Measurements from ENCODE around the gene TTLL1. TPM values are rescaled to one million over a fixed set of nuclear protein-coding genes. Genes with fewer than 3 reads are reported as not detected.

Gene TTLL1
- total RNA-seq, 2 donors from 2014 or later = 1.1 to 4.3 TPM

DNA sequence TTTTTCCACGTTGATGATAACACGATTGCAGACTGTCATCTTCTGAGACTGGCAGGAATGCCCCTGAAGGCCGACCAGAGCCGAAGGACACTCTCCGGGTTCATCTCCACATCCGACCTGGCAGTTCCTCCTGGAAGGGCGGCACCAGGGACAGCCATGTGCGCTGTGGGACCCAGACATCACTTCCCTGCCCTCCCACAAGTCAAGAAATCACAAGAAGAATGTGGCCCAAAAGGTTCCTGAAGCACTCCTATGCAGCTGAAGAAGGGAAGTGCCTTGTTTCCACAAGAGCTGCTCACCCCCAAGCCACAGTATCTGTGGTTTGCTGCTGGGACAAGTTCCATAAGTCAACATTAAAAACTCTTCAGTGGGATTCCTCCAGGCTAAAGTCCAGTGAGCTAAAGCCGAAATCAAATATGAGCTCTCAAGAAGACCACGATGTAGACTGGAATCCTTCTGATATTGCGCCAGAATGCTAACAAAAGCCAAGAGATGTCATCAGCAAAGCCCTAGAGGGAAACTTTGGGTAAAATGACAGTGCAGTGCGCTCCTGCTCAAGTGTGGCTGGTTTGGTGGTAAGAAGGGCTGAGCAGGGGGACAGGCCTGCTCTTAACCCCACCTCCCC lies 95.4 kb downstream of the TTLL1 start:
- TF ChIP-seq, protein P1, sequence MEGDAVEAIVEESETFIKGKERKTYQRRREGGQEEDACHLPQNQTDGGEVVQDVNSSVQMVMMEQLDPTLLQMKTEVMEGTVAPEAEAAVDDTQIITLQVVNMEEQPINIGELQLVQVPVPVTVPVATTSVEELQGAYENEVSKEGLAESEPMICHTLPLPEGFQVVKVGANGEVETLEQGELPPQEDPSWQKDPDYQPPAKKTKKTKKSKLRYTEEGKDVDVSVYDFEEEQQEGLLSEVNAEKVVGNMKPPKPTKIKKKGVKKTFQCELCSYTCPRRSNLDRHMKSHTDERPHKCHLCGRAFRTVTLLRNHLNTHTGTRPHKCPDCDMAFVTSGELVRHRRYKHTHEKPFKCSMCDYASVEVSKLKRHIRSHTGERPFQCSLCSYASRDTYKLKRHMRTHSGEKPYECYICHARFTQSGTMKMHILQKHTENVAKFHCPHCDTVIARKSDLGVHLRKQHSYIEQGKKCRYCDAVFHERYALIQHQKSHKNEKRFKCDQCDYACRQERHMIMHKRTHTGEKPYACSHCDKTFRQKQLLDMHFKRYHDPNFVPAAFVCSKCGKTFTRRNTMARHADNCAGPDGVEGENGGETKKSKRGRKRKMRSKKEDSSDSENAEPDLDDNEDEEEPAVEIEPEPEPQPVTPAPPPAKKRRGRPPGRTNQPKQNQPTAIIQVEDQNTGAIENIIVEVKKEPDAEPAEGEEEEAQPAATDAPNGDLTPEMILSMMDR (IDR thresholded peaks at IDR 0.05) = no peak

GRCh38 chr22:42992886-42993479 lies 96.2 kb downstream of the TTLL1 start:
- TF ChIP-seq, protein P1 (IDR thresholded peaks at IDR 0.05) = no peak
- DNase-seq (ENCODE audit: low spot score) = no peak
- H3K4me1 ChIP-seq (ENCODE audit: control insufficient read depth in 1 of 2, low read depth in 2 of 2) = peaks cover 56 to 96% of the 10 kb centered on the region in 2 donors
- ATAC-seq (ENCODE audit: insufficient number of reproducible peaks, low FRiP score, low read depth) = no peak
- peak overlapping the region; percentile 94 to 95 for H3K27ac ChIP-seq
- H3K27me3 ChIP-seq (replicated peaks; ENCODE audit: insufficient read depth) = no peaks in the 10 kb centered on the region
- H3K9me3 ChIP-seq = no peaks in the 10 kb centered on the region
- H3K4me3 ChIP-seq = peak overlapping the region; percentile 70
- H3K36me3 ChIP-seq = no peaks in the 10 kb centered on the region

More for the DNA sequence above, 95.4 kb downstream of the TTLL1 start:
- ATAC-seq (ENCODE audit: insufficient number of reproducible peaks, low FRiP score, low read depth) (no peak), DNase-seq (ENCODE audit: low spot score) (no peak)
- H3K27ac ChIP-seq = peak overlapping the region; percentile 94 to 95
- H3K36me3 ChIP-seq = no peaks in the 10 kb centered on the region
- peaks cover 61 to 96% of the 10 kb centered on the region in 2 donors for H3K4me1 ChIP-seq (ENCODE audit: control insufficient read depth in 1 of 2, low read depth in 2 of 2)
- no peaks in the 10 kb centered on the region for H3K27me3 ChIP-seq (replicated peaks; ENCODE audit: insufficient read depth)
- no peaks in the 10 kb centered on the region for H3K9me3 ChIP-seq
- H3K4me3 ChIP-seq = peak overlapping the region; percentile 70

GRCh38 chr22:42992092-42992491 lies 97.1 kb downstream of the TTLL1 start:
- peak overlapping the region; percentile 94 to 95 for H3K27ac ChIP-seq
- H3K36me3 ChIP-seq = no peaks in the 10 kb centered on the region
- H3K9me3 ChIP-seq = no peaks in the 10 kb centered on the region
- peaks cover 49 to 92% of the 10 kb centered on the region in 2 donors for H3K4me1 ChIP-seq (ENCODE audit: control insufficient read depth in 1 of 2, low read depth in 2 of 2)
- H3K27me3 ChIP-seq (replicated peaks; ENCODE audit: insufficient read depth) = no peaks in the 10 kb centered on the region
- no peak overlapping the region for H3K4me3 ChIP-seq
- no peak for DNase-seq (ENCODE audit: low spot score)
- no peak for ATAC-seq (ENCODE audit: insufficient number of reproducible peaks, low FRiP score, low read depth)
- TF ChIP-seq, protein P1 (IDR thresholded peaks at IDR 0.05) = no peak

DNA sequence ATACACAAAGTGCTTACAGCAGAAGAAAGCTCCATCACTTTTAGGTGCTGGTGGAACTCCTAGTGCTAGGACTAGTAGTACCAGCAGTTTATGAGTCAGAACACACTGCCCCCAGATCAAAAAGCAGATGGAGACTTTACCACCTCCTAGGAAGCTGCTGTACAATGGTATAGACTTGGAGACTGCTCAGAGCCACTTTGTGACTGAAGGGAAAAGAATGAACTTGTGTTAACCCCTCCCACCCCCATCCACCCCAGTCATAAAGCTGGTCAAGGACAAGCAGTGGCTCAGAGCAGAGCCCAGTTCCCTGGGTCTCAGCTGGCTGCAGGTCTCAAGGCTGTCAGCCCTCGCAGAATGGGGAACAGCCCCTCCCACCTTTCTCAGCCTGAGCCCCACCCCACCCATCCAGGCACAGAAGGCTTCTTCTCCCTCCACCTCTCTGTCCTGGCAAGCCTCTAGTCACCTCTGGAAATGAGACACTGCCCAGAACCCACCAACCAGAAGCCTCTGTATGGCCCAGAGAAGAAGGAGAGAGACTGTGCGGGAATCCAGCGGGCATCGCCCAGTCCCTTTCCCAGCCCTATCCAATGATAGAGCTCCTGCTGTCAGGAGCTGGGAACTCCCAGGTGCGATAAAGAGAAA lies 98.1 kb downstream of the TTLL1 start:
- Histone ChIP-seq H3K36me3 (no peaks in the 10 kb centered on the region), H3K9me3 (no peaks in the 10 kb centered on the region), H3K4me1 (ENCODE audit: control insufficient read depth in 1 of 2, low read depth in 2 of 2) (peaks cover 39 to 90% of the 10 kb centered on the region in 2 donors), H3K27me3 (replicated peaks; ENCODE audit: insufficient read depth) (no peaks in the 10 kb centered on the region), H3K27ac (peak overlapping the region; percentile 64 to 94), H3K4me3 (peak overlapping the region; percentile 4)
- TF ChIP-seq, protein P1 (IDR thresholded peaks at IDR 0.05) = no peak
- DNase-seq (ENCODE audit: low spot score) (no peak), ATAC-seq (ENCODE audit: insufficient number of reproducible peaks, low FRiP score, low read depth) (no peak)

DNA sequence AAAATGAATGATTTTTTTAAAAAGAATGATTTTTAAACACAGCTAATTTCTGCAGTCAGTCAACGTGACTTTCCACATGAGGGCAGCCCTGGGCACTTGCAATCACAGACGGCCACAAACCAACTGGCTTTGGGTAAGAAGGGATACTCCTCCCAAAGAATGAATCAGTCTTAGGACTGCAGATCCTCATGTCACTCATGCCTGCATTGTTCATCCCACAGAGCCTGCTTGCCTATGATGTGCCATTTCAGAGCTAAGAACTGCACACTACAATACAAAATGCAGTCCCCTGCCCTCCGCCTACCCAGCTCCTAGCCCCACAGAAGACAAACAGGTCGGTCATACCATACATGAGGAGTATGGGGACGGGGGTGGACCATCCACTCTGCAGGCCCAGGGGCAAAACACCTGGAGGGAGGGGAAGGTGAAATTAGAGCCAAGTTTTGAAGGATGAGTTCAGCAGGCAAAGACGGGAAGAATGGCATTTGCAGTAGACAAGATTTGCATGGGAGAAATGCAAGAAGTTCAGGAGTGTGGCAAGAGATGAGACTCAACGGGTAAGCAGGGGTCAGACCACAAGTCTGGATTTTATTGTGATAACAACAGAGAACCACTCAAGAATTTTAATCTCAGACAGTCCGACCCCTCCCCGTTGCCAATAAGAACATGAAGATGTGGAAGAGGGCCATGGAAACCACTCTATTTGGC lies 98.9 kb downstream of the TTLL1 start:
- H3K4me1 ChIP-seq (ENCODE audit: control insufficient read depth in 1 of 2, low read depth in 2 of 2) = peaks cover 33 to 90% of the 10 kb centered on the region in 2 donors
- ATAC-seq (ENCODE audit: insufficient number of reproducible peaks, low FRiP score, low read depth) (no peak), DNase-seq (ENCODE audit: low spot score) (no peak)
- H3K4me3 ChIP-seq = no peak overlapping the region
- H3K9me3 ChIP-seq = no peaks in the 10 kb centered on the region
- no peaks in the 10 kb centered on the region for H3K27me3 ChIP-seq (replicated peaks; ENCODE audit: insufficient read depth)
- TF ChIP-seq, protein P1 (IDR thresholded peaks at IDR 0.05) = peak; percentile 49
- no peaks in the 10 kb centered on the region for H3K36me3 ChIP-seq
- peak overlapping the region; percentile 64 to 94 for H3K27ac ChIP-seq

Measured in thoracic aorta (tissue), 2 donors.